HCT116 (cell line): ENCODE results near the gene NEMP1. TPM values are rescaled to one million over a fixed set of nuclear protein-coding genes. Genes with fewer than 3 reads are reported as not detected.

Experiments used
- ATAC-seq: fragments of 200-7000 bp; cut with Tn5 transposase; 2 replicates; pipeline ENCODE4 v1.9.1; 2020; ENCODE audit warnings: mild to moderate bottlenecking, moderate library complexity
- BruUV-seq: library from RNA; stranded (reverse); fragments of 400-500 nt; replicated peaks from 2 replicates; lab custom pipeline; 2021; lab: Mats Ljungman, UMichigan
- CTCF ChIA-PET: fragments of 300-600 bp; sonication (Branson Sonifier 250); formaldehyde crosslinking; loops from one replicate; lab custom pipeline; 2021; ENCODE audit warnings: antibody characterized with exemption; lab: Charles Lee
- POLR2A ChIA-PET: fragments of 300-600, 350-600 bp; sonication (Branson Sonifier 250); formaldehyde crosslinking; loops from one replicate; lab custom pipeline; 2021; ENCODE audit warnings: antibody characterized with exemption; lab: Charles Lee
- RAD21 ChIA-PET, 2 experiments: fragments of 300-600 bp; sonication (Branson Sonifier 250); formaldehyde crosslinking; loops; one replicate each; lab custom pipeline; 2023; ENCODE audit warnings: low total read pairs in 2 of 2; ENCODE audit not compliant: uncharacterized antibody in 2 of 2, unreplicated experiment in 2 of 2, low non-redundant PET in 1 of 2; lab: Charles Lee
- DNase-seq: peaks from one replicate; pipeline ENCODE4 v3.0.0-alpha.2; 2010; ENCODE audit warnings: low read depth, low spot score
- H2AFZ ChIP-seq: fragments of 200-600 bp; shearing (Covaris generic), sonication (generic); 2 replicates; pipeline ENCODE4 v1.6.1; 2017; ENCODE audit warnings: low read depth, mixed run types, mixed read lengths, antibody characterized with exemption, low read length; ENCODE audit not compliant: poor library complexity, severe bottlenecking
- H3K27ac ChIP-seq: 2 replicates; pipeline ENCODE4 v1.5.1; 2012; ENCODE audit warnings: low read depth, low read length
- H3K27me3 ChIP-seq: fragments of 200-600 bp; sonication (generic); 2 replicates; pipeline ENCODE4 v1.6.1; 2016; ENCODE audit warnings: mixed run types, low read length, mixed read lengths; ENCODE audit not compliant: insufficient read depth
- H3K36me3 ChIP-seq, 2 experiments: fragments of 200-500 bp in 1 of 2; fragments of 200-600 bp in 1 of 2; sonication (Bioruptor generic) in 1 of 2; sonication (generic) in 1 of 2; 2 replicates each; pipeline versions ENCODE4 v1.5.1 to v1.6.1; 2014 to 2016; ENCODE audit warnings: low read length in 2 of 2, inconsistent platforms in 1 of 2, mixed read lengths in 1 of 2, mixed run types in 1 of 2; ENCODE audit not compliant: insufficient read depth in 2 of 2, control insufficient read depth in 1 of 2
- H3K4me1 ChIP-seq, 2 experiments: fragments of 200-600 bp in 1 of 2; sonication (generic) in 1 of 2; 2 replicates each; pipeline versions ENCODE4 v1.5.1 to v1.6.1; 2012 to 2017; ENCODE audit warnings: low read length in 2 of 2, inconsistent platforms in 1 of 2, mild to moderate bottlenecking in 1 of 2, mixed read lengths in 1 of 2, mixed run types in 1 of 2, moderate library complexity in 1 of 2; ENCODE audit not compliant: insufficient read depth in 2 of 2, control insufficient read depth in 1 of 2
- H3K4me2 ChIP-seq: fragments of 200-600 bp; sonication (generic); 2 replicates; pipeline ENCODE4 v1.6.1; 2017; ENCODE audit warnings: mixed run types, low read length, mixed read lengths
- H3K4me3 ChIP-seq, 2 experiments: fragments of 200-600 bp in 1 of 2; sonication (generic) in 1 of 2; replicated peaks in 1 of 2; 2 replicates each; pipeline ENCODE4 v1.5.1; 2011 to 2016; ENCODE audit warnings: low read length in 2 of 2, control low read depth in 1 of 2, low read depth in 1 of 2, mild to moderate bottlenecking in 1 of 2, mixed read lengths in 1 of 2, mixed run types in 1 of 2
- H3K79me2 ChIP-seq: fragments of 200-600 bp; sonication (generic); 2 replicates; pipeline ENCODE4 v1.6.1; 2017; ENCODE audit warnings: mild to moderate bottlenecking, mixed run types, low read length, moderate library complexity, mixed read lengths; ENCODE audit not compliant: insufficient read depth
- H3K9ac ChIP-seq: fragments of 200-600 bp; sonication (generic); 2 replicates; pipeline ENCODE4 v1.6.1; 2016; ENCODE audit warnings: low read length, mixed read lengths
- H3K9me2 ChIP-seq: fragments of 200-600 bp; sonication (generic), shearing (Covaris generic); 2 replicates; pipeline ENCODE4 v1.6.1; 2017; ENCODE audit warnings: mixed run types, mild to moderate bottlenecking, moderate library complexity; ENCODE audit not compliant: insufficient read depth
- H3K9me3 ChIP-seq, 2 experiments: fragments of 200-500 bp in 1 of 2; fragments of 200-600 bp in 1 of 2; sonication (Bioruptor generic) in 1 of 2; sonication (generic) in 1 of 2; 2 replicates each; pipeline ENCODE4 v1.6.1; 2014 to 2017; ENCODE audit warnings: low read length in 2 of 2, mixed read lengths in 2 of 2, inconsistent platforms in 1 of 2, low read depth in 1 of 2, mild to moderate bottlenecking in 1 of 2, mixed run types in 1 of 2, moderate library complexity in 1 of 2; ENCODE audit not compliant: control insufficient read depth in 1 of 2, insufficient read depth in 1 of 2
- H4K20me1 ChIP-seq: fragments of 200-600 bp; sonication (generic), shearing (Covaris generic); 2 replicates; pipeline ENCODE4 v1.6.1; 2017; ENCODE audit warnings: mixed run types, mild to moderate bottlenecking, moderate library complexity; ENCODE audit not compliant: insufficient read depth
- ZFX ChIP-seq: fragments of 450-650 bp; IDR thresholded peaks from 2 replicates; pipeline ENCODE4 v1.6.1; 2017
- intact Hi-C: fragments of 100-400 bp; cut with micrococcal nuclease; formaldehyde crosslinking; loops from 2 replicates; pipeline ENCODE4 v1.10.0; 2022
- total RNA-seq: library from RNA; stranded (reverse); gene quantifications from one replicate; pipeline ENCODE4 v1.2.1, GENCODE V29; 2021; ENCODE audit not compliant: unreplicated experiment
- TF ChIP-seq, protein P1 (sequence below), 3 experiments: fragments of 200-600 bp in 1 of 3; sonication (generic) in 1 of 3; IDR thresholded peaks in 2 of 3; conservative IDR thresholded peaks in 1 of 3; 2 replicates each; pipeline ENCODE4 v1.5.1; 2012 to 2017; ENCODE audit warnings: low read depth in 2 of 3, low read length in 2 of 3, antibody characterized with exemption in 1 of 3, borderline replicate concordance in 1 of 3, control low read depth in 1 of 3, mild to moderate bottlenecking in 1 of 3, mixed read lengths in 1 of 3, mixed run types in 1 of 3, moderate library complexity in 1 of 3; ENCODE audit not compliant: insufficient read depth in 1 of 3

Gene NEMP1
- total RNA-seq, 1 experiment from 2014 or later, result 35.2 TPM

DNA sequence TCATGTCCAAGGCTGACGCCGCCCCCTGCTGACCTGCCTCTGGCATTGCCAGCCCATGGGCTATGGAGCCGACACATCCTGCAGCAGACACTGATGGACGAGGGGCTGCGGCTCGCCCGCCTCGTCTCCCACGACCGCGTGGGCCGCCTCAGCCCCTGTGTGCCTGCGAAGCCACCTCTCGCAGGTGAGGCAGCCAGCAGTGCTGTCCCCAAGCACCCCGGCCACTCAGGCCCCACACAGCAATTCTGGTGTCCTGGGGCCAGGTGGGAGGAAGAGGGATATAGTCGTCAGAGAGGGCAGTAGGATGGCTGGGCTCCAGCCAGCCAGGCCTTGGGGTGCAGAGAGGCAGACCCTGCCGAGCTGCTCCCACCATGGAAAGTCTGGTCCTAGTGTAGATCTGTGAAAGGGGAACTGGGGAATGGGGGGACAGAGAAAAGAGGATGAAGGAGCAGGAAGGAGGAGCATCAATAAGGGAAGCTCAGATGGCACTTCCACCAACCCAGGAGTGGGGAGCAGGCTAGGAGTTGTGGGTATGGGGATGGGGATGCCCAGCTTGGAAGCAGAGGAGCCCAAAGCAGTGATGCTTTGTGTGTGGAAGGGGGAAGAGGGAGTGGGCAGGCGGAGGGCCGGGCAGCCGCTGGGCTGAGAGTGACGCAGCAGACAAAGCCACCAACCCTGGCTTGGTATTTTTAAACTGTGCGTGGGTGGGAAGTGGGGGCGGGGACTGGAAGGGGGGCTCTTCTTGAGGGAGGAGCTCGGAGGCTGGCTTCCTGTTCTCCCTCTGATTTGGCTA lies 15.0 kb upstream of the NEMP1 start:
- H3K9ac ChIP-seq, result peak overlapping the region; percentile 49
- H3K79me2 ChIP-seq, result peaks cover 38% of the 10 kb centered on the region
- peaks cover 20 to 35% of the 10 kb centered on the region in 2 experiments; a peak in 3 of 4 replicates for H3K36me3 ChIP-seq
- POLR2A ChIA-PET, result interaction anchor here (0.6 to 7.8 kb wide), 6 partner anchors 11 to 24 kb away, joined by 3 to 32 read pairs (median 5); partner anchors contain the start of genes NEMP1 and STAT6
- BruUV-seq, result TSS peak; percentile 75
- peak; percentile 60 for ATAC-seq
- CTCF ChIA-PET, result interaction anchor here (0.8 to 3.8 kb wide), 7 partner anchors 10 to 34 kb away, joined by 3 to 32 read pairs (median 6); partner anchors contain the start of genes LRP1, NEMP1 and STAT6
- DNase-seq, result no peak
- H2AFZ ChIP-seq, result no peak overlapping the region
- no peaks in the 10 kb centered on the region for H4K20me1 ChIP-seq
- no peaks in the 10 kb centered on the region for H3K27me3 ChIP-seq
- intact Hi-C loops, result loop anchor here (1.0 kb wide), 1 partner anchor 24 kb away; no protein-coding TSS in a partner anchor
- no peak overlapping the region for H3K4me3 ChIP-seq
- H3K9me3 ChIP-seq, result no peaks in the 10 kb centered on the region
- RAD21 ChIA-PET, result interaction anchor here (1.1 to 2.0 kb wide), 3 partner anchors 18 to 24 kb away, joined by 4 to 8 read pairs (median 4); partner anchors contain the start of gene STAT6 (in 1 of the 2)
- H3K27ac ChIP-seq, result peak overlapping the region; percentile 83
- H3K4me2 ChIP-seq, result peak overlapping the region; percentile 60
- TF ChIP-seq ZFX, result no peak
- TF ChIP-seq, protein P1, sequence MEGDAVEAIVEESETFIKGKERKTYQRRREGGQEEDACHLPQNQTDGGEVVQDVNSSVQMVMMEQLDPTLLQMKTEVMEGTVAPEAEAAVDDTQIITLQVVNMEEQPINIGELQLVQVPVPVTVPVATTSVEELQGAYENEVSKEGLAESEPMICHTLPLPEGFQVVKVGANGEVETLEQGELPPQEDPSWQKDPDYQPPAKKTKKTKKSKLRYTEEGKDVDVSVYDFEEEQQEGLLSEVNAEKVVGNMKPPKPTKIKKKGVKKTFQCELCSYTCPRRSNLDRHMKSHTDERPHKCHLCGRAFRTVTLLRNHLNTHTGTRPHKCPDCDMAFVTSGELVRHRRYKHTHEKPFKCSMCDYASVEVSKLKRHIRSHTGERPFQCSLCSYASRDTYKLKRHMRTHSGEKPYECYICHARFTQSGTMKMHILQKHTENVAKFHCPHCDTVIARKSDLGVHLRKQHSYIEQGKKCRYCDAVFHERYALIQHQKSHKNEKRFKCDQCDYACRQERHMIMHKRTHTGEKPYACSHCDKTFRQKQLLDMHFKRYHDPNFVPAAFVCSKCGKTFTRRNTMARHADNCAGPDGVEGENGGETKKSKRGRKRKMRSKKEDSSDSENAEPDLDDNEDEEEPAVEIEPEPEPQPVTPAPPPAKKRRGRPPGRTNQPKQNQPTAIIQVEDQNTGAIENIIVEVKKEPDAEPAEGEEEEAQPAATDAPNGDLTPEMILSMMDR (IDR thresholded peaks at IDR 0.05 in 2 of 3, conservative IDR thresholded peaks at IDR 0.05 in 1 of 3; ENCODE audit: borderline replicate concordance in 1 of 3, insufficient read depth in 1 of 3, low read depth in 2 of 3, low read length in 2 of 3), result peak in 2 of 3 experiments; percentile 74; a peak in 4 of 6 replicates
- peaks cover 45 to 69% of the 10 kb centered on the region in 2 experiments for H3K4me1 ChIP-seq
- H3K9me2 ChIP-seq, result no peaks in the 10 kb centered on the region
